IMR-90 (cell line): Measurements from ENCODE around the gene TINAG. TPM values are rescaled to one million over a fixed set of nuclear protein-coding genes. Genes with fewer than 3 reads are reported as not detected.

Source experiments
- ATAC-seq: fragments of 200-7000 bp; cut with Tn5 transposase; 2 replicates; pipeline ENCODE4 v1.9.1; 2020; ENCODE audit warnings: low read depth, mild to moderate bottlenecking, moderate library complexity
- BruUV-seq: library from RNA; stranded (reverse); fragments of 400-500 nt; replicated peaks from 2 replicates; lab custom pipeline; 2021; lab: Mats Ljungman, UMichigan
- CTCF ChIA-PET: fragments of 300-600 bp; formaldehyde crosslinking; extraction: SDS; loops from one replicate; lab custom pipeline; 2021; ENCODE audit warnings: antibody characterized with exemption; lab: Yijun Ruan, JAX
- POLR2A ChIA-PET: fragments of 300-600 bp; sonication (Branson Sonifier 250); formaldehyde crosslinking; loops from one replicate; lab custom pipeline; 2022; ENCODE audit warnings: antibody characterized with exemption; ENCODE audit not compliant: unreplicated experiment; lab: Charles Lee
- DNase-seq: peaks from one replicate; pipeline ENCODE4 v3.0.0; 2013
- H2AFZ ChIP-seq: replicated peaks from 2 replicates; pipeline ENCODE3; 2013; ENCODE audit warnings: low read length, mild to moderate bottlenecking; ENCODE audit not compliant: poor library complexity
- H2AK5ac ChIP-seq: 2 replicates; pipeline ENCODE4 v1.6.1; 2013; ENCODE audit warnings: low read depth, low read length, inconsistent platforms
- H2AK9ac ChIP-seq: replicated peaks from 2 replicates; pipeline ENCODE3; 2013; ENCODE audit warnings: mild to moderate bottlenecking, low read depth, low read length, moderate library complexity; ENCODE audit not compliant: poor library complexity
- H2BK120ac ChIP-seq: 2 replicates; pipeline ENCODE4 v1.6.1; 2013; ENCODE audit warnings: low read depth, low read length, inconsistent platforms
- H2BK15ac ChIP-seq: 3 replicates; pipeline ENCODE4 v1.6.1; 2013; ENCODE audit warnings: low read depth, low read length, inconsistent platforms
- H2BK20ac ChIP-seq: 2 replicates; pipeline ENCODE4 v1.6.1; 2013; ENCODE audit warnings: low read depth, mild to moderate bottlenecking, inconsistent platforms, low read length, moderate library complexity
- H2BK5ac ChIP-seq: 2 replicates; pipeline ENCODE4 v1.6.1; 2013; ENCODE audit warnings: mild to moderate bottlenecking, low read depth, low read length, inconsistent platforms; ENCODE audit not compliant: poor library complexity, severe bottlenecking
- H3K14ac ChIP-seq: replicated peaks from 2 replicates; pipeline ENCODE4 v1.6.1; 2013; ENCODE audit warnings: low read depth, low read length, inconsistent platforms
- H3K18ac ChIP-seq: 2 replicates; pipeline ENCODE4 v1.6.1; 2013; ENCODE audit warnings: low read depth, low read length, control low read depth
- H3K23ac ChIP-seq: 2 replicates; pipeline ENCODE4 v1.6.1; 2013; ENCODE audit warnings: low read depth, low read length, inconsistent platforms
- H3K27ac ChIP-seq: 2 replicates; pipeline ENCODE4 v1.5.1; 2013; ENCODE audit warnings: mild to moderate bottlenecking, control low read depth, low read length; ENCODE audit not compliant: insufficient read depth
- H3K27me3 ChIP-seq: 2 replicates; pipeline ENCODE4 v1.6.1; 2013; ENCODE audit warnings: low read length; ENCODE audit not compliant: control insufficient read depth, insufficient read depth
- H3K36me3 ChIP-seq: 2 replicates; pipeline ENCODE4 v1.6.1; 2013; ENCODE audit warnings: low read length, mixed read lengths; ENCODE audit not compliant: control insufficient read depth, insufficient read depth
- H3K4ac ChIP-seq: 2 replicates; pipeline ENCODE4 v1.6.1; 2013; ENCODE audit warnings: low read depth, low read length, inconsistent platforms
- H3K4me1 ChIP-seq: 2 replicates; pipeline ENCODE4 v1.6.1; 2013; ENCODE audit warnings: low read length, mixed read lengths; ENCODE audit not compliant: control insufficient read depth, insufficient read depth
- H3K4me2 ChIP-seq: 2 replicates; pipeline ENCODE4 v1.6.1; 2013; ENCODE audit warnings: low read depth, mild to moderate bottlenecking, control low read depth, low read length, moderate library complexity
- H3K4me3 ChIP-seq: 2 replicates; pipeline ENCODE4 v1.5.1; 2013; ENCODE audit warnings: low read depth, mild to moderate bottlenecking, control low read depth, low read length, moderate library complexity; ENCODE audit not compliant: insufficient read depth
- H3K56ac ChIP-seq: 2 replicates; pipeline ENCODE4 v1.6.1; 2013; ENCODE audit warnings: low read length, inconsistent platforms; ENCODE audit not compliant: insufficient read depth; ENCODE audit errors: extremely low read depth
- H3K79me1 ChIP-seq, 2 experiments: 2 replicates each; pipeline ENCODE4 v1.6.1; 2013; ENCODE audit warnings: low read length in 2 of 2, inconsistent platforms in 1 of 2, low read depth in 1 of 2
- H3K9ac ChIP-seq: 2 replicates; pipeline ENCODE4 v1.6.1; 2013; ENCODE audit warnings: low read depth, low read length, control low read depth
- H3K9me1 ChIP-seq: 2 replicates; pipeline ENCODE4 v1.6.1; 2013; ENCODE audit warnings: low read length, inconsistent platforms; ENCODE audit not compliant: insufficient read depth
- H3K9me3 ChIP-seq: 2 replicates; pipeline ENCODE4 v1.6.1; 2013; ENCODE audit warnings: low read length; ENCODE audit not compliant: control insufficient read depth, insufficient read depth
- H4K20me1 ChIP-seq: 2 replicates; pipeline ENCODE4 v1.6.1; 2013; ENCODE audit warnings: low read length, inconsistent platforms; ENCODE audit not compliant: insufficient read depth
- H4K5ac ChIP-seq: 2 replicates; pipeline ENCODE4 v1.6.1; 2013; ENCODE audit warnings: mild to moderate bottlenecking, low read depth, low read length, control low read depth
- H4K8ac ChIP-seq, 2 experiments: 2 replicates each; pipeline ENCODE4 v1.6.1; 2013; ENCODE audit warnings: low read depth in 2 of 2, low read length in 2 of 2, control low read depth in 1 of 2, inconsistent platforms in 1 of 2
- H4K91ac ChIP-seq: 2 replicates; pipeline ENCODE4 v1.6.1; 2013; ENCODE audit warnings: low read depth, low read length, inconsistent platforms; ENCODE audit not compliant: insufficient read depth
- BHLHE40 ChIP-seq: fragments of 150-350 bp; IDR thresholded peaks from 2 replicates; pipeline ENCODE4 v1.6.1; 2016; ENCODE audit warnings: mild to moderate bottlenecking, low read depth, low read length
- CEBPB ChIP-seq: IDR thresholded peaks from 2 replicates; pipeline ENCODE4 v1.6.1; 2012; ENCODE audit warnings: low read depth, low read length, improper control_type of control experiment
- CHD1 ChIP-seq: IDR thresholded peaks from 2 replicates; pipeline ENCODE4 v1.6.1; 2012; ENCODE audit warnings: low read depth, low read length, improper control_type of control experiment
- CTCF ChIP-seq: conservative IDR thresholded peaks from 2 replicates; pipeline ENCODE4 v1.5.1; 2012; ENCODE audit warnings: mild to moderate bottlenecking, low read depth, low read length, improper control_type of control experiment
- ELK1 ChIP-seq: fragments of 150-350 bp; IDR thresholded peaks from 2 replicates; pipeline ENCODE4 v1.6.1; 2016; ENCODE audit warnings: low read depth, mild to moderate bottlenecking, low read length, moderate library complexity, borderline replicate concordance
- FOS ChIP-seq: fragments of 150-350 bp; IDR thresholded peaks from 2 replicates; pipeline ENCODE4 v1.6.1; 2016; ENCODE audit warnings: low read depth, low read length
- MAFK ChIP-seq: IDR thresholded peaks from 2 replicates; pipeline ENCODE4 v1.6.1; 2012; ENCODE audit warnings: low read depth, low read length, improper control_type of control experiment
- MAZ ChIP-seq: IDR thresholded peaks from 2 replicates; pipeline ENCODE4 v1.6.1; 2012; ENCODE audit warnings: low read depth, mild to moderate bottlenecking, low read length, improper control_type of control experiment, moderate library complexity, borderline replicate concordance
- MXI1 ChIP-seq: IDR thresholded peaks from 2 replicates; pipeline ENCODE4 v1.6.1; 2012; ENCODE audit warnings: low read depth, mild to moderate bottlenecking, low read length, moderate library complexity, borderline replicate concordance
- NFE2L2 ChIP-seq: fragments of 150-350 bp; IDR thresholded peaks from 2 replicates; pipeline ENCODE4 v1.6.1; 2016; ENCODE audit warnings: low read depth, mild to moderate bottlenecking, low read length
- POLR2A ChIP-seq: IDR thresholded peaks from 2 replicates; pipeline ENCODE4 v1.6.1; 2012; ENCODE audit warnings: mild to moderate bottlenecking, low read depth, low read length
- RAD21 ChIP-seq: IDR thresholded peaks from 2 replicates; pipeline ENCODE4 v1.6.1; 2012; ENCODE audit warnings: low read length, improper control_type of control experiment
- RCOR1 ChIP-seq: IDR thresholded peaks from 2 replicates; pipeline ENCODE4 v1.6.1; 2012; ENCODE audit warnings: mild to moderate bottlenecking, low read length, improper control_type of control experiment; ENCODE audit not compliant: insufficient replicate concordance
- RFX5 ChIP-seq: IDR thresholded peaks from 2 replicates; pipeline ENCODE4 v1.8.0; 2012; ENCODE audit warnings: low read depth, mild to moderate bottlenecking, low read length, moderate library complexity
- SMC3 ChIP-seq: fragments of 150-350 bp; IDR thresholded peaks from 2 replicates; pipeline ENCODE4 v1.6.1; 2016; ENCODE audit warnings: low read depth, mild to moderate bottlenecking, antibody characterized with exemption, low read length, moderate library complexity
- USF2 ChIP-seq: fragments of 150-350 bp; IDR thresholded peaks from 2 replicates; pipeline ENCODE4 v1.6.1; 2017; ENCODE audit warnings: mild to moderate bottlenecking, antibody characterized with exemption, low read length, low read depth
- WGBS, 2 experiments: methylation state at CpG; one replicate each; pipeline versions ENCODE4 v1.1.5 to v1.1.7; 2013; ENCODE audit warnings: missing lambda C conversion rate in 2 of 2; ENCODE audit not compliant: insufficient read length in 1 of 2; ENCODE audit errors: extremely low coverage in 2 of 2; 5-methylcytosine and 5-hydroxymethylcytosine counted together
- dilution Hi-C: fragments of 300-500 bp; cut with HindIII; formaldehyde crosslinking; loops from one replicate; pipeline ENCODE4 v1.14.3; 2018; ENCODE audit warnings: low sequenced_read_pairs; ENCODE audit not compliant: unreplicated experiment
- in situ Hi-C: fragments of 300-500 bp; cut with MboI; formaldehyde crosslinking; loops from 3 replicates; pipeline ENCODE4 v1.14.3; 2019; ENCODE audit warnings: low sequenced_read_pairs, inconsistent platforms, mixed read lengths
- intact Hi-C: fragments of 100-400 bp; cut with micrococcal nuclease; formaldehyde crosslinking; loops from 2 replicates; pipeline ENCODE4 v1.10.0; 2022
- polyA plus RNA-seq, 3 experiments: library from polyadenylated mRNA; depleted of rRNA; stranded (reverse); fragments of >200 nt; gene quantifications; 2 replicates each; pipeline ENCODE4 v1.2.3, GENCODE V29; 2012; ENCODE audit warnings: low replicate concordance in 1 of 3
- total RNA-seq: library from RNA; depleted of rRNA; stranded (reverse); fragments of >200 nt; gene quantifications from 2 replicates; pipeline ENCODE4 v1.2.3, GENCODE V29; 2012

The TINAG gene
- total and polyA plus RNA-seq, 2 of the 4 experiments (the other 2 are of a cell fraction) = not detected

GRCh38 chr6:54288474-54288873 is 19.8 kb upstream of the TINAG start:
- Histone ChIP-seq H3K18ac (no peak overlapping the region), H3K23ac (no peak overlapping the region), H3K27me3 (no peaks in the 10 kb centered on the region), H3K79me1 (no peaks in the 10 kb centered on the region), H3K27ac (no peak overlapping the region), H3K9ac (no peak overlapping the region), H3K4ac (no peak overlapping the region), H3K4me1 (peaks cover 2% of the 10 kb centered on the region), H3K9me3 (no peaks in the 10 kb centered on the region), H3K36me3 (no peaks in the 10 kb centered on the region), H2BK20ac (peak overlapping the region; percentile 10; the same call in 1 of the 2 replicates), H2AK5ac (no peak overlapping the region), H2BK5ac (no peak overlapping the region), H3K4me3 (no peak overlapping the region), H2AK9ac (no peak overlapping the region), H2BK120ac (0 out of 2 replicates have a peak overlapping the region, but pooled peaks have one; percentile 34), H3K56ac (no peak overlapping the region), H4K8ac (no peak overlapping the region), H2BK15ac (no peak overlapping the region), H3K9me1 (peaks cover 4% of the 10 kb centered on the region; the same call in 1 of the 2 replicates), H4K20me1 (no peaks in the 10 kb centered on the region), H4K91ac (no peak overlapping the region), H4K5ac (no peak overlapping the region), H2AFZ (no peak overlapping the region), H3K4me2 (no peak overlapping the region), H3K14ac (no peak overlapping the region)
- in situ Hi-C loops = no loop called here
- no TSS peak for BruUV-seq
- ATAC-seq (no peak), DNase-seq (no peak)
- POLR2A ChIA-PET = no interaction called here
- intact Hi-C loops = no loop called here
- CTCF ChIA-PET = no interaction called here
- dilution Hi-C loops = no loop called here
- no peak for TF ChIP-seq RFX5
- no peak for TF ChIP-seq POLR2A
- no peak for TF ChIP-seq CTCF
- no peak for TF ChIP-seq SMC3
- no peak for TF ChIP-seq RCOR1
- no peak for TF ChIP-seq MAZ
- no peak for TF ChIP-seq MAFK
- TF ChIP-seq USF2 = no peak
- no peak for TF ChIP-seq BHLHE40
- TF ChIP-seq ELK1 = no peak
- no peak for TF ChIP-seq NFE2L2
- no peak for TF ChIP-seq MXI1
- TF ChIP-seq CEBPB = no peak
- TF ChIP-seq CHD1 = no peak
- TF ChIP-seq FOS = no peak
- TF ChIP-seq RAD21 = no peak
- no CpG with 5 or more reads among the region's 2 CpGs for WGBS, 2 experiments
